Progenitor cell of endocrine pancreas (in vitro differentiated cells): ENCODE measurements around the gene SPG11. TPM values are rescaled to one million over a fixed set of nuclear protein-coding genes. Genes with fewer than 3 reads are reported as not detected.

Experiments used
- DNase-seq: peaks from one replicate; pipeline ENCODE4 v3.0.0; 2021; ENCODE audit warnings: low spot score; ENCODE audit not compliant: unreplicated experiment
- H3K27ac Mint-ChIP-seq: 2 replicates; pipeline ENCODE4 v1.8.0; 2021; ENCODE audit warnings: mild to moderate bottlenecking, moderate library complexity, mixed read lengths
- H3K27me3 Mint-ChIP-seq: 2 replicates; pipeline ENCODE4 v1.8.0; 2021; ENCODE audit warnings: mixed read lengths
- H3K36me3 Mint-ChIP-seq: 2 replicates; pipeline ENCODE4 v1.8.0; 2022; ENCODE audit warnings: mixed read lengths; ENCODE audit not compliant: insufficient read depth
- H3K4me1 Mint-ChIP-seq: 2 replicates; pipeline ENCODE4 v1.8.0; 2021; ENCODE audit warnings: low read depth, mixed read lengths
- H3K4me3 Mint-ChIP-seq: 2 replicates; pipeline ENCODE4 v1.8.0; 2021; ENCODE audit warnings: low read depth, mild to moderate bottlenecking, moderate library complexity, mixed read lengths
- H3K9me3 Mint-ChIP-seq: 2 replicates; pipeline ENCODE4 v1.8.0; 2021; ENCODE audit warnings: low read depth, mixed read lengths
- CTCF ChIP-seq: fragments of 200-600 bp; sonication (generic); IDR thresholded peaks from one replicate; pipeline ENCODE4 v1.5.0; 2021; ENCODE audit warnings: antibody characterized with exemption, mild to moderate bottlenecking; ENCODE audit not compliant: unreplicated experiment
- total RNA-seq: library from RNA; stranded (reverse); gene quantifications from 2 replicates; pipeline ENCODE4 v1.2.1, GENCODE V29; 2021

The SPG11 gene
- total RNA-seq, 1 donor from 2014 or later: 96.4 TPM

DNA sequence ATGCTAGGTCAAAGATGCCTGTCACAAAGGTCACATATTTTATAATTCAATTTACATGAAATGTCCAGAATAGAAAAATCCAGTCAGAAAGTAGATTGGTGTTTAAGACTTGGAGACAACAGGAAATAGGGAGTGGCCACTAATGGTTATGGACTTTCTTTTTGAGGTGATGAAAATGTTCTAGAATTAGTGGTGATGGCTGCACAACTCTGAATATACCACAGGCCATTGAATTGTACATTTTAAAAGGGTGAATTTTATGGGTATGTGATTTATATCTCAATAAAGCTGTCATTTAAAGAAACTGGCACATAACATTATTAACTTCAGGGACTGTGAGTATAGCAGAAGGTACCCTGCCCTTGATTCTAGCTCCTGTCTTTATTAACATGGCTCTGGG, 15.8 kb downstream of the SPG11 start:
- Mint-ChIP-seq H3K4me3 (no peak overlapping the region), H3K27me3 (no peaks in the 10 kb centered on the region), H3K9me3 (peaks cover 22% of the 10 kb centered on the region), H3K36me3 (peaks cover 40% of the 10 kb centered on the region), H3K4me1 (no peaks in the 10 kb centered on the region), H3K27ac (no peak overlapping the region)
- no peak for TF ChIP-seq CTCF
- DNase-seq: no peak

- H3K27me3 Mint-ChIP-seq: no peaks in the 10 kb centered on the region
- no peak for TF ChIP-seq CTCF
- peaks cover 40% of the 10 kb centered on the region for H3K36me3 Mint-ChIP-seq
- no peak overlapping the region for H3K4me3 Mint-ChIP-seq
- DNase-seq: no peak
- H3K27ac Mint-ChIP-seq: no peak overlapping the region
- no peaks in the 10 kb centered on the region for H3K4me1 Mint-ChIP-seq
- peaks cover 22% of the 10 kb centered on the region for H3K9me3 Mint-ChIP-seq
These were observed 16.4 kb downstream of the SPG11 start for GRCh38 chr15:44647036-44647435.

GRCh38 chr15:44646460-44646859, 17.0 kb downstream of the SPG11 start:
- H3K4me3 Mint-ChIP-seq: no peak overlapping the region
- TF ChIP-seq CTCF: no peak
- H3K27me3 Mint-ChIP-seq: no peaks in the 10 kb centered on the region
- peaks cover 22% of the 10 kb centered on the region for H3K9me3 Mint-ChIP-seq
- peaks cover 44% of the 10 kb centered on the region for H3K36me3 Mint-ChIP-seq
- no peaks in the 10 kb centered on the region for H3K4me1 Mint-ChIP-seq
- no peak overlapping the region for H3K27ac Mint-ChIP-seq
- no peak for DNase-seq

GRCh38 chr15:44641651-44642050, 21.8 kb downstream of the SPG11 start:
- H3K36me3 Mint-ChIP-seq: peaks cover 44% of the 10 kb centered on the region
- H3K4me1 Mint-ChIP-seq: no peaks in the 10 kb centered on the region
- TF ChIP-seq CTCF: no peak
- peaks cover 22% of the 10 kb centered on the region for H3K9me3 Mint-ChIP-seq
- no peaks in the 10 kb centered on the region for H3K27me3 Mint-ChIP-seq
- H3K27ac Mint-ChIP-seq: no peak overlapping the region
- H3K4me3 Mint-ChIP-seq: no peak overlapping the region
- DNase-seq: no peak

DNA sequence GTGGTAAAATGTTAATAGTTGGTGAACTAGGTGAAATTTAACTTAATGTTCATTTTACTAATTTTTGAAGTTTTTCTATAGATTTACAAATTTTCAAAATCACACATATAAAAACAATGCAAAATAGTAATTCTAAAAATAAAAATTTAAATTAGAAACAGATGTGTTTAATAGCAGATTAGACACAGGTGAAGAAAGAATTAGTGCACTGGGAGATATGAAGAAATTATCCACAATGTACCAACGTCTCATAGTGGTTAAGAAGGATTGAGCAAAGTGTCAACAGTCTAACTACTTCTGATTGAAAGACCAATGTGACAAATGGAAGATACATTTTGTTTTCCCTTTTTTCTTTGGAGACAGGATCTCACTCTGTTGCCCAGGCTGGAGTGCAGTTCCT, 26.5 kb downstream of the SPG11 start:
- no peak for DNase-seq
- TF ChIP-seq CTCF: no peak
- peaks cover 26% of the 10 kb centered on the region for H3K36me3 Mint-ChIP-seq
- no peaks in the 10 kb centered on the region for H3K4me1 Mint-ChIP-seq
- no peaks in the 10 kb centered on the region for H3K27me3 Mint-ChIP-seq
- no peak overlapping the region for H3K4me3 Mint-ChIP-seq
- no peak overlapping the region for H3K27ac Mint-ChIP-seq
- no peaks in the 10 kb centered on the region for H3K9me3 Mint-ChIP-seq
